Omental fat pad (tissue), 4 donors: ENCODE results near the gene ERCC2. TPM values are rescaled to one million over a fixed set of nuclear protein-coding genes. Genes with fewer than 3 reads are reported as not detected.

Experiments
- ATAC-seq: fragments of 150-250 bp; one replicate; pipeline ENCODE4 v1.9.1; 2016; ENCODE audit warnings: mild to moderate bottlenecking, moderate library complexity; ENCODE audit not compliant: low FRiP score
- DNase-seq: peaks from one replicate; pipeline ENCODE4 v3.0.0-alpha.2; 2019; ENCODE audit warnings: low spot score
- CTCF ChIP-seq, 3 donors: fragments of 450-650 bp; IDR thresholded peaks; one replicate each; pipeline ENCODE4 v1.5.1; 2016 to 2017; ENCODE audit warnings: antibody characterized with exemption in 3 of 3, mild to moderate bottlenecking in 3 of 3, moderate library complexity in 2 of 3
- total RNA-seq, 4 donors: library from RNA; depleted of rRNA; stranded (reverse); fragments of >200 nt; gene quantifications; one replicate each; pipeline ENCODE4 v1.1.0, GENCODE V29; 2016

The ERCC2 gene
- total RNA-seq, 4 donors from 2014 or later: 7.1 to 11.2 (median 8.4) TPM

GRCh38 chr19:45333609-45334303 is 36.6 kb downstream of the ERCC2 start:
- DNase-seq: no peak
- no peak for ATAC-seq
- no peak for TF ChIP-seq CTCF (IDR thresholded peaks at IDR 0.05)

- no peak for DNase-seq
- TF ChIP-seq CTCF (IDR thresholded peaks at IDR 0.05): no peak
- no peak for ATAC-seq
These were observed 39.0 kb downstream of the ERCC2 start for GRCh38 chr19:45331411-45331810.

GRCh38 chr19:45327404-45328143 is 42.8 kb downstream of the ERCC2 start:
- DNase-seq: no peak
- ATAC-seq: no peak
- TF ChIP-seq CTCF (IDR thresholded peaks at IDR 0.05): no peak

DNA sequence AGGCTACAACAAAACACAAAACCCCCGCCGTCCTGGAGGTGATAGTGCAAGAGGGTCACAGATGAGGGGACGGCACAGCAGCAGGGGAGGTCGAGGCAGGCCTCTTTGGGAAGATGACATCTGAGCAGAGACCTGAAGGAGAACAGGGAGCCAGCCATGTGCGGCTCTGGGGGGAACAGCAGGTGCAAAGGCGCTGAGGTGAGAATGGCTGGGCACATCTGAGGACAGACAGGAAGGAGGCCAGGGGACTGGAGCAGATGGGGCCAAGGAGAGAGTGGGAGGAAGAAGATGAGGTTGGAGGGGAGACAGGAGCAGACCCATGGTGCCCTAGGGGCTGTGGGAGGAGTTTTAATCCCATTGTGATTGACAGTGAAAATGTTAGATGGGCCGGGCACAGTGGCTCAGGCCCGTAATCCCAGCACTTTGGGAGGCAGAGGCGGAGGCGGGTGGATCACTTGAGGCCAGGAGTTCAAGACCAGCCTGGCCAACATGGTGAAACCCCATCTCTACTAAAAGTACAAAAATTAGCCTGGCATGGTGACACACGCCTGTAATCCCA is 45.9 kb downstream of the ERCC2 start:
- DNase-seq (no peak), ATAC-seq (no peak)
- no peak for TF ChIP-seq CTCF (IDR thresholded peaks at IDR 0.05)

DNA sequence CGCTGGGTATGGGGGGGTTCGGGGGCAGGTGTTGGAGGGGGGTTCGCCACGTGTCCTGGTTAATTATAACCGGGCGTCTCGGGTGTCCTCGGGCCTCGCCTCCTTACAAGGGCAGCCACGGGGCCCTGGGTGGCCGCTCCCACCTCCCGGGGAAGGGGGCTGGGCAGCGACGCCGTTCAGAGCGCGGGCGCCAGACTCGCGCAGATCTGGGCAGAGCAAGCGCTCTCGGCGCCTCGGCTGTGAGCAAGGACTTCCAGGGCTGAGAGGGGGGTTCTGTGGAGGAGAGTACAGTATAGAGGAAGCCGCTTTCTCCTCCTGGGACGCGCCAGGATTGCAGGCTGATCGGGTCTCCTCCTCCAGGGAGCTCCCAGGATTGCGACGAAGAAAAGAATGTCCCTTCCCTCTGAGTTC is 46.7 kb downstream of the ERCC2 start:
- DNase-seq: no peak
- no peak for TF ChIP-seq CTCF (IDR thresholded peaks at IDR 0.05)
- no peak for ATAC-seq

DNA sequence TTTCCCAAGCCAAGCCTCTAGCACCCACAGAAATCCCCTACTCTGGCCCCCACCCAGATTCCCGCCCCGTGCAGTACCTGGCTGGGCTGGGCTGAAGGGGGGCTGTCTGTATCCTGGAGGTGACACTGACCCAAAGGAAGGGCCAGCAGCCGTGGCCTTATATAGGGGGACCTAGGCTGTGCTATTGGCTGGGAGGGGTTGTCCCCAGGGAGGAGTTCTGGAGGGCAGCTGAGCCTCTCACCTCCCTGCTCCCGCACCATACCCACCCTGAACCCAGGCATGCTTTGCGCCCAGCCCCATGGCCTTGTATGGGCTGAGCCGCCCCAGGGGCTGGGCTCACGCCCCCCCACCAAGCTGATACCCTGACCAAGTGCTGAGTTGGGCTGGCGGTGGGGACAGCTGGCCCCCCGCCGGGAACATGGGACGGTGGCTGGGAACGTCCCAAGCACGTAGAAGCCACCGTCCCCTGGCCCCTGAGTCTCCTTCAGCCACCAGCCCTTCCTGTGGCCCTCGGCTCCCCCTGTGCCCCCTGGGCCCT is 47.6 kb downstream of the ERCC2 start, which contains the start of gene CKM:
Gene CKM, minus strand, starts transcription at position 132 of the 538 bp plus-strand sequence. CDS start 3,162 bp downstream, outside the sequence.
- no peak for ATAC-seq
- no peak for TF ChIP-seq CTCF (IDR thresholded peaks at IDR 0.05)
- DNase-seq: no peak
